Thoracic aorta endothelial cell (primary cell): ENCODE data around the gene C12orf43. TPM values are rescaled to one million over a fixed set of nuclear protein-coding genes. Genes with fewer than 3 reads are reported as not detected.

ENCODE experiments used
- total RNA-seq: library from RNA; depleted of rRNA; stranded (reverse); fragments of >200 nt; gene quantifications from 2 replicates; pipeline ENCODE4 v1.2.3, GENCODE V29; 2012

C12orf43 gene, protein sequence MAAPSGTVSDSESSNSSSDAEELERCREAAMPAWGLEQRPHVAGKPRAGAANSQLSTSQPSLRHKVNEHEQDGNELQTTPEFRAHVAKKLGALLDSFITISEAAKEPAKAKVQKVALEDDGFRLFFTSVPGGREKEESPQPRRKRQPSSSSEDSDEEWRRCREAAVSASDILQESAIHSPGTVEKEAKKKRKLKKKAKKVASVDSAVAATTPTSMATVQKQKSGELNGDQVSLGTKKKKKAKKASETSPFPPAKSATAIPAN
- 18.9 and 22.3 TPM in 2 replicates for total RNA-seq

DNA sequence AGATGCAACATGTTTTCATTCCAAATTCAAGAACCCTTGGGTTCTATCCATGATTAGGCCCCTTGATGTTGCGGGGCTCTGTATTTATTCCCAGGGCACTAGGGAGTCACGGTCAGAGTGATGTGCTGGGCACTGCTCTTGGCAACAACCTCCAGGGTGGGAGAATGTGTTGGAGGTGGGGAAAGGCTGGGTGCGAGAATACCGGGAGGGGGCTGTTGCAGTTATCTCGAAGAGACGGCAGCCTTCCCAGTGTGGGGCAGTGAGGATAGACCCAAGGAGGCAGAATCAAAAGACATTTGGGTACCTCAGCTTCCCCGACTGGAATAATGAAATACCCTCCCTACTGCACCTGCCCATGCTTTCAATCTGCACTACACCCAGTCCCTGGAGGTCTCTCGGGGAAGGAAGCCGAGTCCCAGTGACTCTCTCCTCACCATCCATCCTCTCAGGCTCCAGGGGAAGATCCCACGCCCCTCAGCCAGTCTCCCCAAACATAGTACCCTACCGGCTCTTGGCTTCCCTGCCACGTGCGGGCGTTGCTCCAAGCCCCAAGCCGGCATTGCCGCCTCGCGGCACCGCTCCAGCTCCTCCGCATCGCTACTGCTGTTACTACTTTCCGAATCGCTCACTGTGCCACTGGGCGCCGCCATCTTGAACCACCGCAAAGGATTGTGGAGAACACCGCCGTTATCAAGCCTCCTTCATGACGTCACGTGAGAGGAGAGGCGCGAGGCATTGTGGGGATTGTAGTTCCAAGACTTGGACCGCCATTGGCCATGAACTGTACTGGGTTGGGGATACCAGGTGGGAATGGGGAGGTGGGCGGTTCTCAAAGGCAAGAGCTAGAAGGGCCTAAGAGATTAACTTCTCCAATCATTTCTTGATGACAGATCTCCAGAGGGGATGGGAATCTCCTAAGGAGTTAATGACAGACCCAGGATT is at the start of gene C12orf43:
Gene C12orf43 (minus strand): TSS at position 663 of the 942 bp plus-strand sequence. CDS start 13 bp downstream, at position 650.

DNA sequence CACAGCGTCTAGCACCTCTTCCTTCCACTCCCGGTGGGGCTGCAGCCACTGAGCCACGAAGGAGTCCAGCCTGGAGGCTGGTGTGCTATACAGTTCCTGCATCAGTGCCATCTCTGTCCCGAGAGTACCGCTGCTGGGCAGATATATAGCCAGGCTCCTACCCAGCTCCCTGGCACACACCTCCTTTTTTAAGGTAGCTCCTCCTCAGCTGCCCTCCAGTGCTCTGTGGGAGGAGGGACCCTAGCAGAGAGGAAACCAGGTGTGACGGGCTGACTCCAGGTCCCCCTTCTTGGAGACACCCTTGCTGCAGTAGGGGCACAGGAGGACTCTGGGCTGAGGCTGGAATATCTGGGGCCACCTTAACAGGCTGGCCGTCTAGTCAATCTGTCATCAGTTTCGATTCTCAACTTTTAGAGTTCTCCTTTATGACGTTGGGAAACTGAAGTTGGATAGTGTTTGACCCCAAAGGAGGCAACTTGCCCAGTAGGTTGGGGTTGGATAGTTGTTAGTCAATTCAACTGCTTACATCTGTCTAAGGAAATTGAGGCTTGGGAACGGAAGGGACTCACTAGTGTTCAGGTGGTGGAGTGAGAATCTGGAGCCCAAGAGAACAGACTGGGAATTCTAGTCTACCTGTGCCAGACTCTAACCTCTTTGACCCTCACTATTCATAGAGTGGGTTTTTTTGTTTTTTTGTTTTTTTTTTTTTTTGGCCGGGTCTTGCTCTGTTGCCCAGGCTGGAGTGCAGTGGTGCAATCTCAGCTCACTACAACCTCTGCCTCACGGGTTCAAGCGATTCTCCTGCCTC is 22.8 kb upstream of the C12orf43 start, which contains the start of gene OASL:
Gene OASL (minus strand): TSS at position 386 of the 808 bp plus-strand sequence. CDS start 275 bp downstream, at position 111.

DNA sequence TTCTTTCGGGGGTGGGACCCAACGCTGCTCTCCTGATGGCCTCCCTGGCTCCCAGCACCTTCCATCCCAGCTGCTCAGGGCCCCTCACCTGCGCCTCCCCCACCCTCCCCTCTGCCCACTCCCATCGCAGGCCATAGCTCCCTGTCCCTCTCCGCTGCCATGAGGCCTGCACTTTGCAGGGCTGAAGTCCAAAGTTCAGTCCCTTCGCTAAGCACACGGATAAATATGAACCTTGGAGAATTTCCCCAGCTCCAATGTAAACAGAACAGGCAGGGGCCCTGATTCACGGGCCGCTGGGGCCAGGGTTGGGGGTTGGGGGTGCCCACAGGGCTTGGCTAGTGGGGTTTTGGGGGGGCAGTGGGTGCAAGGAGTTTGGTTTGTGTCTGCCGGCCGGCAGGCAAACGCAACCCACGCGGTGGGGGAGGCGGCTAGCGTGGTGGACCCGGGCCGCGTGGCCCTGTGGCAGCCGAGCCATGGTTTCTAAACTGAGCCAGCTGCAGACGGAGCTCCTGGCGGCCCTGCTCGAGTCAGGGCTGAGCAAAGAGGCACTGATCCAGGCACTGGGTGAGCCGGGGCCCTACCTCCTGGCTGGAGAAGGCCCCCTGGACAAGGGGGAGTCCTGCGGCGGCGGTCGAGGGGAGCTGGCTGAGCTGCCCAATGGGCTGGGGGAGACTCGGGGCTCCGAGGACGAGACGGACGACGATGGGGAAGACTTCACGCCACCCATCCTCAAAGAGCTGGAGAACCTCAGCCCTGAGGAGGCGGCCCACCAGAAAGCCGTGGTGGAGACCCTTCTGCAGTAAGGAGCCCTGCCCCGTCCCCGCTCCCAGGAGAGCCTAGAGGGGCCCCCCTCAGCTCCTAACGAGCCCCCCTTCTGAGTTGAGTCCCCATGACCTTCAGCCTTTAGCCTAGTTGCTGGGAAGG is 37.7 kb downstream of the C12orf43 start, which contains the start of gene HNF1A:
Gene HNF1A (plus strand): TSS at position 248 of the 924 bp plus-strand sequence. CDS start 226 bp downstream, at position 474.

Other genes starting within 250 kb of the C12orf43 start
- 13.0 and 15.1 TPM in 2 replicates for gene SPPL3, start 112.1 kb downstream of the C12orf43 start, total RNA-seq
- not detected in 2 replicates for gene HNF1A, start 37.9 kb downstream of the C12orf43 start, total RNA-seq
- under 0.01 and 0.29 TPM in 2 replicates for gene OASL, start 22.8 kb upstream of the C12orf43 start, total RNA-seq
- 3.2 and 3.6 TPM in 2 replicates for gene P2RX7, start 116.4 kb upstream of the C12orf43 start, total RNA-seq
- gene P2RX4, start 193.6 kb upstream of the C12orf43 start, total RNA-seq = 31.6 and 38.7 TPM in 2 replicates